AG09319 (cell line): ENCODE results near the gene ATP6V1G1.
"Not testable (repeated sequence)": the region's sequence is repeated elsewhere in the genome, so short reads cannot be mapped to it uniquely, and the experiment has no call there.

Experiments
- DNase-seq: peaks from one replicate; pipeline ENCODE4 v3.0.0-alpha.2; 2010; ENCODE audit warnings: low read depth; ENCODE audit errors: extremely low read depth
- CTCF ChIP-seq: IDR thresholded peaks from 2 replicates; pipeline ENCODE4 v1.5.1; 2011; ENCODE audit warnings: low read depth, mild to moderate bottlenecking, inconsistent platforms, low read length, moderate library complexity

ATP6V1G1 gene

DNA sequence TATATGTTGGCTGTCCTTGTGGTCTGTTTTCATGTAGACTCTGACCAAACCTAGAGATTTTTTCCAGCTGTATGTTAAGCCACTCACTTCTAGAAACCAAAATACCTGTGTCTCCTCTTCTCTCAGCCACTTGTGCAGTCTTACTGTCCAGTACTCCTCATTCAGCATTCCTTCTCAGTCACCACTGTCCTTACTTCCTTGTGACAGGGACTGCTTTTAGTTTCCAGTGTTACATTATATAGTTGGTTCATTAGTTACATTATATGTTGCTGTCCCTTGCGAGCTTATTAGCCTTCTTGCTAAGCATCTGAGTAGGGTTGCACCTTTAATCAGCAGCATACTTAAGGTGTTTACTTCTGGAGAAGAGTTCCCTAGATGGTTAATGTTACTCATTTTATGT lies 4.3 kb downstream of the ATP6V1G1 start:
- TF ChIP-seq CTCF = no peak
- DNase-seq = no peak

- no peak; the same call in none of the 2 replicates for TF ChIP-seq CTCF
- DNase-seq = no peak
Observed at GRCh38 chr9:114592356-114592755, 4.8 kb downstream of the ATP6V1G1 start.

GRCh38 chr9:114594136-114594535 lies 6.6 kb downstream of the ATP6V1G1 start:
- TF ChIP-seq CTCF = no peak
- no peak for DNase-seq

DNA sequence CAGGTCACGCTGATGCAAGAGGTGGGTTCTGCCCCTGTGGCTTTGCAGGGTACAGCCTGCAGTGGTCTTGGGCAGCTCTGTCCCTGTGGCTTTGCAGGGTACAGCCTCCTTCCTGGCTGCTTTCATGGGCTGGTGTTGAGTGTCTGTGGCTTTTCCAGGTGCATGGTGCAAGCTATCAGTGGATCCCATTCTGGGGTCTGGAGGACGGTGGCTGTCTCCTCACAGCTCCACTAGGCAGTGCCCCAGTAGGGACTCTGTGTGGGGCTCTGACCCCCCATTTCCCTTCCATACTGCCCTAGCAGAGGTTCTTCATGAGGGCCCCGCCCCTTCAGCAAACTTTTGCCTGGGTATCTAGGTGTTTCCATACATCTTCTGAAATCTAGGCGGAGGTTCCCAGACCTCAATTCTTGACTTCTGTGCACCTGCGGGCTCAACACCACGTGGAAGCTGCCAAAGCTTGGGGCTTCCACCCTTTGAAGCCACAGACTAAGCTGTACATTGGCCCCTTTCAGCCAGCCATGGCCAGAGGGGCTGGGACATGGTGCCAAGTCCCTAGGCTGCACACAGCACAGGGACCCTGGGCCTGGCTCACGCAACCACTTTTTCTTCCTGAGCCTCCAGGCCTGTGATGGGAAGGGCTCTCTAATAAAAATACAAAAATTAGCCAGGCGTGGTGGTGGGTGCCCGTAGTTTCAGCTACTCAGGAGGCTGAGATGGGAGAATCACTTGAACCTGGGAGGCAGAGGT lies 13.1 kb downstream of the ATP6V1G1 start:
- not testable (repeated sequence) for DNase-seq

GRCh38 chr9:114601787-114602186 lies 14.2 kb downstream of the ATP6V1G1 start:
- not testable (repeated sequence) for DNase-seq

DNA sequence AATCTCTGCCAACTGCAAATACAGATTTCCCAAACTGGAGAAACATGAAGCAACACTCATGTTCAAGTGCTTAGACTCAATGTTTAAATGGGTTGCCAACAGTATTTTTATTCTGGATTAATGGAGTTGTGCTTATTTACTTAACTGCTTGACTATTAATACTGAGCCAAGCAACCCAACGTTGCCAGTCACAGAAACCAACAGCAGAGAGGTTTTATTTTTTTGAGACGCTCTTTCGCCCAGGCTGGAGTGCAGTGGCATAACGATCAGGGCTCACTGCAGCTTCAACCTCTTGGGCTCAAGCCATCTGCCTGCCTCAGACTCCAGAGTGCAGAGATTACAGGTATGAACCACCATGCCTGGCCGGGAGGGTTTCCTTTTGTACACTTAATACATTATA lies 15.1 kb downstream of the ATP6V1G1 start:
- no peak for DNase-seq
- TF ChIP-seq CTCF = no peak

GRCh38 chr9:114603248-114603647 lies 15.7 kb downstream of the ATP6V1G1 start:
- no peak for DNase-seq
- TF ChIP-seq CTCF = no peak

DNA sequence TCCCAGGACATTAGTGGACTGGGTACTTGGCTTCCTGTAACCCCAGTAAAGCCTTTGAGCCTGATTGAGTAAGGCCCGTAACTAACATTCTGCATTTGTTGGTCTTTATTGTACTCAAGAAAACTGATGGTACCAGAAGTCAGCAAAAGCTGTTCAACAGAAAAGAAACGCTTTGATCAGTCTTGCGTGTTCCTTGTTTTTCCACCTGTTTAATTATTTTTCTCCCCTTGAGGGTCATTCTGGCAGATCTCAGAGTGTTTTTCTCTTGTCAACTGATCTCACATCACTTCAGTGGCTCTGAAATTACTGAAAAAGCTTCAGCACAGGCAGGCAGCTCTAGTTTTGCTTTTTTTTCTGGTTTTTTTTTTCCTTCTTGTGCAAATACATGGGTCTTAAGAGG lies 17.4 kb downstream of the ATP6V1G1 start:
- no peak for DNase-seq
- TF ChIP-seq CTCF = no peak
